HepG2 (cell line): ENCODE results near the gene PIK3R4.

Experiments used
- ARHGAP35 ChIP-seq: sonication (generic); formaldehyde crosslinking; IDR thresholded peaks from 2 replicates; pipeline ENCODE4 v1.9.0; 2022; ENCODE audit warnings: mild to moderate bottlenecking, inconsistent platforms, moderate library complexity, missing genetic modification reagents, borderline replicate concordance
- CEBPB ChIP-seq: IDR thresholded peaks from 2 replicates; pipeline ENCODE4 v1.6.1; 2011; ENCODE audit warnings: low read depth, low read length, improper control_type of control experiment, borderline replicate concordance
- EP300 ChIP-seq, 3 experiments: sonication (generic) in 1 of 3; formaldehyde crosslinking in 1 of 3; IDR thresholded peaks; 2 replicates each; pipeline versions ENCODE4 v1.5.1 to v1.6.1; 2011 to 2020; ENCODE audit warnings: low read depth in 2 of 3, low read length in 2 of 3, borderline replicate concordance in 1 of 3, improper control_type of control experiment in 1 of 3, mild to moderate bottlenecking in 1 of 3, missing genetic modification reagents in 1 of 3, moderate library complexity in 1 of 3
- EZH2 ChIP-seq: conservative IDR thresholded peaks from 2 replicates; pipeline ENCODE4 v1.6.1; 2012; ENCODE audit warnings: mild to moderate bottlenecking, low read depth, low read length, moderate library complexity
- FOXJ3 ChIP-seq: sonication (generic); formaldehyde crosslinking; IDR thresholded peaks from 2 replicates; pipeline ENCODE4 v1.4.0; 2020; ENCODE audit warnings: missing genetic modification reagents, mild to moderate bottlenecking, borderline replicate concordance
- JUND ChIP-seq: sonication (generic); formaldehyde crosslinking; IDR thresholded peaks from 2 replicates; pipeline ENCODE4 v1.8.0; 2022; ENCODE audit warnings: mild to moderate bottlenecking, missing genetic modification reagents
- KDM4B ChIP-seq: sonication (generic); formaldehyde crosslinking; IDR thresholded peaks from 2 replicates; pipeline ENCODE4 v1.4.0; 2020; ENCODE audit warnings: missing genetic modification reagents
- TF ChIP-seq, protein P1 (sequence below): sonication (generic); formaldehyde crosslinking; IDR thresholded peaks from 2 replicates; pipeline ENCODE4 v1.5.0; 2020; ENCODE audit warnings: mild to moderate bottlenecking, missing genetic modification reagents, moderate library complexity
- TF ChIP-seq, protein P2 (sequence below): sonication (generic); formaldehyde crosslinking; IDR thresholded peaks from 2 replicates; pipeline ENCODE4 v1.9.0; 2022; ENCODE audit warnings: missing genetic modification reagents, mild to moderate bottlenecking, borderline replicate concordance
- TF ChIP-seq, protein P3 (sequence below): sonication (generic); formaldehyde crosslinking; IDR thresholded peaks from 2 replicates; pipeline ENCODE4 v1.4.0; 2020; ENCODE audit warnings: low read depth, mild to moderate bottlenecking, missing genetic modification reagents
- TF ChIP-seq, protein P4 (sequence below): sonication (generic); formaldehyde crosslinking; IDR thresholded peaks from 2 replicates; pipeline ENCODE4 v1.4.0; 2020; ENCODE audit warnings: missing genetic modification reagents

DNA sequence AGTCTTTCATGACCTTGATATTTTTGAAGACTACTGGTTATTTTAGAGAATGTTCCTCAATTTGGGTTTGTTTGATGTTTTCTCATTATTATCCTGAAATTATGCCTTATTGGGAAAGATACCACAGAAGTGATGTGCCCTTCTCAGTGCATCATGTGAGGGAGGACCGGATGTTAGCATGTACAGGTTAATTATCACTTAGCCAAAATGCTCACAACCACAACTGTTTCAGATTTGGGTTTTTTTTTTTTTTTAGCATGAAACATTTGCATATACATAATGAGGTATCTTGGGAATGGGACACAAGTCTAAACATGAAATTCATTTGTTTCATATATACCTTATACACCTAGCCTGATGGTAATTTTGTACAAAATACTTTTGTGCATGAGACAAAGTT, 59.8 kb downstream of the PIK3R4 start:
- TF ChIP-seq, protein P1, sequence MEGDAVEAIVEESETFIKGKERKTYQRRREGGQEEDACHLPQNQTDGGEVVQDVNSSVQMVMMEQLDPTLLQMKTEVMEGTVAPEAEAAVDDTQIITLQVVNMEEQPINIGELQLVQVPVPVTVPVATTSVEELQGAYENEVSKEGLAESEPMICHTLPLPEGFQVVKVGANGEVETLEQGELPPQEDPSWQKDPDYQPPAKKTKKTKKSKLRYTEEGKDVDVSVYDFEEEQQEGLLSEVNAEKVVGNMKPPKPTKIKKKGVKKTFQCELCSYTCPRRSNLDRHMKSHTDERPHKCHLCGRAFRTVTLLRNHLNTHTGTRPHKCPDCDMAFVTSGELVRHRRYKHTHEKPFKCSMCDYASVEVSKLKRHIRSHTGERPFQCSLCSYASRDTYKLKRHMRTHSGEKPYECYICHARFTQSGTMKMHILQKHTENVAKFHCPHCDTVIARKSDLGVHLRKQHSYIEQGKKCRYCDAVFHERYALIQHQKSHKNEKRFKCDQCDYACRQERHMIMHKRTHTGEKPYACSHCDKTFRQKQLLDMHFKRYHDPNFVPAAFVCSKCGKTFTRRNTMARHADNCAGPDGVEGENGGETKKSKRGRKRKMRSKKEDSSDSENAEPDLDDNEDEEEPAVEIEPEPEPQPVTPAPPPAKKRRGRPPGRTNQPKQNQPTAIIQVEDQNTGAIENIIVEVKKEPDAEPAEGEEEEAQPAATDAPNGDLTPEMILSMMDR (CRISPR knock-in tag), result no peak
- TF ChIP-seq EZH2 (no peak), EP300 (IDR thresholded peaks at IDR 0.05; ENCODE audit: low read depth in 2 of 2, low read length in 2 of 2) (no peak), EP300 (CRISPR knock-in tag; IDR thresholded peaks at IDR 0.05; ENCODE audit: borderline replicate concordance) (no peak), KDM4B (no peak), ARHGAP35 (CRISPR knock-in tag) (no peak), CEBPB (no peak), JUND (CRISPR knock-in tag) (no peak), FOXJ3 (no peak)
- TF ChIP-seq, protein P2, sequence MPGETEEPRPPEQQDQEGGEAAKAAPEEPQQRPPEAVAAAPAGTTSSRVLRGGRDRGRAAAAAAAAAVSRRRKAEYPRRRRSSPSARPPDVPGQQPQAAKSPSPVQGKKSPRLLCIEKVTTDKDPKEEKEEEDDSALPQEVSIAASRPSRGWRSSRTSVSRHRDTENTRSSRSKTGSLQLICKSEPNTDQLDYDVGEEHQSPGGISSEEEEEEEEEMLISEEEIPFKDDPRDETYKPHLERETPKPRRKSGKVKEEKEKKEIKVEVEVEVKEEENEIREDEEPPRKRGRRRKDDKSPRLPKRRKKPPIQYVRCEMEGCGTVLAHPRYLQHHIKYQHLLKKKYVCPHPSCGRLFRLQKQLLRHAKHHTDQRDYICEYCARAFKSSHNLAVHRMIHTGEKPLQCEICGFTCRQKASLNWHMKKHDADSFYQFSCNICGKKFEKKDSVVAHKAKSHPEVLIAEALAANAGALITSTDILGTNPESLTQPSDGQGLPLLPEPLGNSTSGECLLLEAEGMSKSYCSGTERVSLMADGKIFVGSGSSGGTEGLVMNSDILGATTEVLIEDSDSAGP, result no peak
- TF ChIP-seq, protein P3, sequence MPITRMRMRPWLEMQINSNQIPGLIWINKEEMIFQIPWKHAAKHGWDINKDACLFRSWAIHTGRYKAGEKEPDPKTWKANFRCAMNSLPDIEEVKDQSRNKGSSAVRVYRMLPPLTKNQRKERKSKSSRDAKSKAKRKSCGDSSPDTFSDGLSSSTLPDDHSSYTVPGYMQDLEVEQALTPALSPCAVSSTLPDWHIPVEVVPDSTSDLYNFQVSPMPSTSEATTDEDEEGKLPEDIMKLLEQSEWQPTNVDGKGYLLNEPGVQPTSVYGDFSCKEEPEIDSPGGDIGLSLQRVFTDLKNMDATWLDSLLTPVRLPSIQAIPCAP (CRISPR knock-in tag), result no peak
- TF ChIP-seq, protein P4, sequence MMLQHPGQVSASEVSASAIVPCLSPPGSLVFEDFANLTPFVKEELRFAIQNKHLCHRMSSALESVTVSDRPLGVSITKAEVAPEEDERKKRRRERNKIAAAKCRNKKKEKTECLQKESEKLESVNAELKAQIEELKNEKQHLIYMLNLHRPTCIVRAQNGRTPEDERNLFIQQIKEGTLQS, result no peak
